ENCODE measurements around the gene NTM.

NTM gene

GRCh38 chr11:131514062-131514461 lies 143.6 kb downstream of the NTM start:
- TF ChIP-seq CTCF (IDR thresholded peaks at IDR 0.05; ENCODE audit: low read depth, low read length, poor library complexity, severe bottlenecking) (no peak), EZH2phosphoT487 (IDR thresholded peaks at IDR 0.05; ENCODE audit: borderline replicate concordance, low read length) (no peak)
- H3K79me2 ChIP-seq (ENCODE audit: control insufficient read depth, low read length) = no peaks in the 10 kb centered on the region
- H3K27me3 ChIP-seq (ENCODE audit: control insufficient read depth, low read length) = no peaks in the 10 kb centered on the region

DNA sequence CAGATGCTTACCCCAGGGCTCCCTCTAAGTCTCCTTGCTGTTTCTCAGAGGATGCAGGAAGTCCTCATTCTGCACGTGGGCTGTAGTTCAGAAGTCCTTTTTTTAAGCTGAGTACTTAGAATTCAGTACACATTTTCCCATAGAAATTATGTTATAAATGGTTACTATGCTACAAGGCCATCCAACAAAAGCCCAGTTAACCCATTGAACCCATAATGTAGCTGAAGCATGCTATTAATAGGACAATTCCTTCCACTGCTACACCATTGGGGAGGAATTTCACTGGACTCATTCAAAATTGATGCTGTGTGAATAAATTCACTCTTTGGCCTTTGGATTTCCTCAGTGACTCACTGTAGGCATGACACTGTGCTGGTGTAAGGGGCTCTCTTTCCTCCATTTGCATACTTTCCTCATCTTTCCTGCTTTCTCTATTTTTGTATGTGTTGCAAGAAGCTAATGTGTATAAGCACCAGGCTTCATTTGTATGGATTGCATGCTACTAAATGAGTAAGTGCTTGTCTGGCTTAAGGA lies 148.0 kb downstream of the NTM start:
- Histone ChIP-seq H3K9me2 (replicated peaks; ENCODE audit: control insufficient read depth, low read length) (no peaks in the 10 kb centered on the region), H3K27ac (ENCODE audit: low read depth, low read length) (no peak overlapping the region), H3K36me3 (ENCODE audit: control insufficient read depth, low read length) (no peaks in the 10 kb centered on the region), H3K79me2 (ENCODE audit: control insufficient read depth, low read length) (no peaks in the 10 kb centered on the region), H3K4me2 (ENCODE audit: low read length) (no peak overlapping the region), H3K4me3 (ENCODE audit: low read length) (no peak overlapping the region), H3F3A (ENCODE audit: control insufficient read depth, insufficient read depth) (no peaks in the 10 kb centered on the region), H3K27me3 (ENCODE audit: control insufficient read depth, low read length) (no peaks in the 10 kb centered on the region), H3K9me3 (ENCODE audit: control insufficient read depth, insufficient read depth, low read length) (no peaks in the 10 kb centered on the region), H4K20me1 (ENCODE audit: control insufficient read depth, insufficient read depth, low read depth, low read length) (no peaks in the 10 kb centered on the region), H3K4me1 (ENCODE audit: control insufficient read depth, low read length) (no peaks in the 10 kb centered on the region)
- TF ChIP-seq EZH2phosphoT487 (IDR thresholded peaks at IDR 0.05; ENCODE audit: borderline replicate concordance, low read length) = no peak
- no peak for TF ChIP-seq CTCF (IDR thresholded peaks at IDR 0.05; ENCODE audit: low read depth, low read length, poor library complexity, severe bottlenecking)

More at GRCh38 chr11:131514062-131514461, 143.6 kb downstream of the NTM start:
- H4K20me1 ChIP-seq (ENCODE audit: control insufficient read depth, insufficient read depth, low read depth, low read length) = no peaks in the 10 kb centered on the region
- no peak overlapping the region for H3K4me3 ChIP-seq (ENCODE audit: low read length)
- no peaks in the 10 kb centered on the region for H3K36me3 ChIP-seq (ENCODE audit: control insufficient read depth, low read length)
- no peaks in the 10 kb centered on the region for H3K9me3 ChIP-seq (ENCODE audit: control insufficient read depth, insufficient read depth, low read length)
- no peak overlapping the region for H3K4me2 ChIP-seq (ENCODE audit: low read length)
- no peaks in the 10 kb centered on the region for H3K4me1 ChIP-seq (ENCODE audit: control insufficient read depth, low read length)
- no peak overlapping the region for H3K27ac ChIP-seq (ENCODE audit: low read depth, low read length)
- no peaks in the 10 kb centered on the region for H3K9me2 ChIP-seq (replicated peaks; ENCODE audit: control insufficient read depth, low read length)
- no peaks in the 10 kb centered on the region for H3F3A ChIP-seq (ENCODE audit: control insufficient read depth, insufficient read depth)

DNA sequence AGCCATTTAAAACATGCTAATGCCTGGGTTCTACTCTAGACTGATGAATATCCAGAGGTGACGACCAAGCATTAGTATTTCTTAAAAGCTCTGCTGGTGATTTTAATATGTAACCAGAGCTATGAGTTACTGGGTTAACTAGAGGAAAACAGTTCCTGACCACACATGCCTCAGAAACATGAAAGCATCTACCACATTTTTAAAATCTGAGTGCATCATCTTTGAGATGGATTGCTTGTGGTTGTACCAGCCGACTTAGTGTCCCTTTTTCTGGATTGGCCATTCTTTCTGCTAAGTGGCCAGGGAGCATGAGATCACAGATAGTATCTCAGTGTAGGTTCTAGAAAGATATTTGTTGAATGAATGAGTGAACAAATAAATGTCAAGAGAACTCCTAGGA lies 152.4 kb downstream of the NTM start:
- no peaks in the 10 kb centered on the region for H3K79me2 ChIP-seq (ENCODE audit: control insufficient read depth, low read length)
- TF ChIP-seq EZH2phosphoT487 (IDR thresholded peaks at IDR 0.05; ENCODE audit: borderline replicate concordance, low read length) (no peak), CTCF (IDR thresholded peaks at IDR 0.05; ENCODE audit: low read depth, low read length, poor library complexity, severe bottlenecking) (no peak)
- H3K9me2 ChIP-seq (replicated peaks; ENCODE audit: control insufficient read depth, low read length) = no peaks in the 10 kb centered on the region
- H3K9me3 ChIP-seq (ENCODE audit: control insufficient read depth, insufficient read depth, low read length) = no peaks in the 10 kb centered on the region
- no peaks in the 10 kb centered on the region for H3K4me1 ChIP-seq (ENCODE audit: control insufficient read depth, low read length)
- H3K27me3 ChIP-seq (ENCODE audit: control insufficient read depth, low read length) = no peaks in the 10 kb centered on the region
- no peaks in the 10 kb centered on the region for H3F3A ChIP-seq (ENCODE audit: control insufficient read depth, insufficient read depth)
- H3K4me2 ChIP-seq (ENCODE audit: low read length) = no peak overlapping the region
- no peaks in the 10 kb centered on the region for H4K20me1 ChIP-seq (ENCODE audit: control insufficient read depth, insufficient read depth, low read depth, low read length)
- H3K4me3 ChIP-seq (ENCODE audit: low read length) = no peak overlapping the region
- H3K27ac ChIP-seq (ENCODE audit: low read depth, low read length) = no peak overlapping the region
- H3K36me3 ChIP-seq (ENCODE audit: control insufficient read depth, low read length) = no peaks in the 10 kb centered on the region
